Measurements from ENCODE around the gene EMC8. TPM values are rescaled to one million over a fixed set of nuclear protein-coding genes. Genes with fewer than 3 reads are reported as not detected.

The EMC8 gene
- total and polyA plus RNA-seq, 2 experiments from 2014 or later = 51.1 to 69.4 TPM

GRCh38 chr16:85823328-85823920 lies 24.1 kb upstream of the EMC8 start:
- Histone ChIP-seq H3K27me3 (ENCODE audit: insufficient read depth) (0 out of 2 replicates have a peak, but pooled peaks cover 4% of the 10 kb centered on the region), H3K4me3 (no peak overlapping the region), H3K27ac (ENCODE audit: low read depth) (no peak overlapping the region), H3K9me2 (ENCODE audit: insufficient read depth) (peaks cover 7% of the 10 kb centered on the region; the same call in 1 of the 2 replicates), H4K20me1 (replicated peaks; ENCODE audit: insufficient read depth) (no peaks in the 10 kb centered on the region), H2AFZ (no peak overlapping the region), H3K79me2 (replicated peaks; ENCODE audit: insufficient read depth) (no peaks in the 10 kb centered on the region), H3K4me2 (no peak overlapping the region), H3K4me1 (ENCODE audit: insufficient read depth) (no peaks in the 10 kb centered on the region), H3K36me3 (ENCODE audit: insufficient read depth) (no peaks in the 10 kb centered on the region), H3F3A (replicated peaks; ENCODE audit: low read depth) (no peaks in the 10 kb centered on the region)
- Mint-ChIP-seq H3K9me3 (no peaks in the 10 kb centered on the region), H3K27ac (no peak overlapping the region), H3K4me3 (no peak overlapping the region), H3K4me1 (no peaks in the 10 kb centered on the region; the same call in 2 of the 3 replicates), H3K36me3 (ENCODE audit: low read depth) (no peaks in the 10 kb centered on the region), H3K27me3 (ENCODE audit: insufficient read depth, low read depth, poor library complexity) (peaks cover 15% of the 10 kb centered on the region)
- no peak for DNase-seq (ENCODE audit: low spot score)
- no peak for ATAC-seq
- TF ChIP-seq CTCF (conservative IDR thresholded peaks at IDR 0.05; ENCODE audit: low read depth in 2 of 2) = no peak
- no peak for TF ChIP-seq JUNB (IDR thresholded peaks at IDR 0.05; ENCODE audit: unreplicated experiment)
- no peak for TF ChIP-seq EZH2phosphoT487 (IDR thresholded peaks at IDR 0.05; ENCODE audit: unreplicated experiment)
- TF ChIP-seq POLR2AphosphoS5 (IDR thresholded peaks at IDR 0.05; ENCODE audit: low read depth) = no peak
- no peak for TF ChIP-seq ZNF114 (CRISPR knock-in tag; IDR thresholded peaks at IDR 0.05)
- TF ChIP-seq REST (IDR thresholded peaks at IDR 0.05; ENCODE audit: unreplicated experiment) = no peak

- Histone ChIP-seq H3K79me2 (replicated peaks; ENCODE audit: insufficient read depth) (no peaks in the 10 kb centered on the region), H3K4me2 (no peak overlapping the region), H3F3A (replicated peaks; ENCODE audit: low read depth) (no peaks in the 10 kb centered on the region), H3K4me3 (no peak overlapping the region), H3K27me3 (ENCODE audit: insufficient read depth) (0 out of 2 replicates have a peak, but pooled peaks cover 4% of the 10 kb centered on the region), H4K20me1 (replicated peaks; ENCODE audit: insufficient read depth) (no peaks in the 10 kb centered on the region), H3K27ac (ENCODE audit: low read depth) (no peak overlapping the region), H2AFZ (no peak overlapping the region), H3K9me2 (ENCODE audit: insufficient read depth) (peaks cover 7% of the 10 kb centered on the region; the same call in 1 of the 2 replicates), H3K36me3 (ENCODE audit: insufficient read depth) (no peaks in the 10 kb centered on the region), H3K4me1 (ENCODE audit: insufficient read depth) (no peaks in the 10 kb centered on the region)
- H3K27ac Mint-ChIP-seq = no peak overlapping the region
- H3K36me3 Mint-ChIP-seq (ENCODE audit: low read depth) = no peaks in the 10 kb centered on the region
- no peak for ATAC-seq
- H3K27me3 Mint-ChIP-seq (ENCODE audit: insufficient read depth, low read depth, poor library complexity) = peaks cover 15% of the 10 kb centered on the region
- no peaks in the 10 kb centered on the region; the same call in 2 of the 3 replicates for H3K4me1 Mint-ChIP-seq
- peaks cover 4% of the 10 kb centered on the region; the same call in 1 of the 3 replicates for H3K9me3 Mint-ChIP-seq
- no peak for DNase-seq (ENCODE audit: low spot score)
- no peak overlapping the region for H3K4me3 Mint-ChIP-seq
- TF ChIP-seq ZNF462 (CRISPR knock-in tag; IDR thresholded peaks at IDR 0.05) (no peak), STAT1 (IDR thresholded peaks at IDR 0.05; ENCODE audit: unreplicated experiment) (no peak)
Observed at GRCh38 chr16:85822145-85822544, 22.8 kb upstream of the EMC8 start.

Data from GM23338 (cell line).